Measurements from ENCODE around the gene TMEM181. TPM values are rescaled to one million over a fixed set of nuclear protein-coding genes. Genes with fewer than 3 reads are reported as not detected.
"Not testable (repeated sequence)": the region's sequence is repeated elsewhere in the genome, so short reads cannot be mapped to it uniquely, and the experiment has no call there.

Gene TMEM181
- polyA plus RNA-seq, 1 donor, result 38.5 TPM

- Histone ChIP-seq H3K4me1 (ENCODE audit: control insufficient read depth, insufficient read depth, low read length) (no peaks in the 10 kb centered on the region), H3K4me3 (ENCODE audit: low read length) (no peak overlapping the region), H3K36me3 (ENCODE audit: control insufficient read depth, insufficient read depth, low read length) (no peaks in the 10 kb centered on the region), H3K27me3 (ENCODE audit: control insufficient read depth, insufficient read depth, low read length) (no peaks in the 10 kb centered on the region), H3K27ac (ENCODE audit: low read length) (no peak overlapping the region), H3K9me3 (ENCODE audit: control insufficient read depth, low read depth, low read length) (no peaks in the 10 kb centered on the region)
- no CpG with 5 or more reads among the region's 14 CpGs for WGBS (ENCODE audit: insufficient coverage, low lambda C conversion rate)
- DNase-seq, result no peak
Observed at GRCh38 chr6:158674342-158675131, 114.6 kb downstream of the TMEM181 start.

GRCh38 chr6:158677094-158677493 lies 117.2 kb downstream of the TMEM181 start:
- WGBS (ENCODE audit: insufficient coverage, low lambda C conversion rate), result no CpG with 5 or more reads among the region's 3 CpGs
- H3K36me3 ChIP-seq (ENCODE audit: control insufficient read depth, insufficient read depth, low read length); H3K27ac ChIP-seq (ENCODE audit: low read length); H3K9me3 ChIP-seq (ENCODE audit: control insufficient read depth, low read depth, low read length); H3K27me3 ChIP-seq (ENCODE audit: control insufficient read depth, insufficient read depth, low read length); H3K4me1 ChIP-seq (ENCODE audit: control insufficient read depth, insufficient read depth, low read length); H3K4me3 ChIP-seq (ENCODE audit: low read length); DNase-seq: not testable (repeated sequence)

DNA sequence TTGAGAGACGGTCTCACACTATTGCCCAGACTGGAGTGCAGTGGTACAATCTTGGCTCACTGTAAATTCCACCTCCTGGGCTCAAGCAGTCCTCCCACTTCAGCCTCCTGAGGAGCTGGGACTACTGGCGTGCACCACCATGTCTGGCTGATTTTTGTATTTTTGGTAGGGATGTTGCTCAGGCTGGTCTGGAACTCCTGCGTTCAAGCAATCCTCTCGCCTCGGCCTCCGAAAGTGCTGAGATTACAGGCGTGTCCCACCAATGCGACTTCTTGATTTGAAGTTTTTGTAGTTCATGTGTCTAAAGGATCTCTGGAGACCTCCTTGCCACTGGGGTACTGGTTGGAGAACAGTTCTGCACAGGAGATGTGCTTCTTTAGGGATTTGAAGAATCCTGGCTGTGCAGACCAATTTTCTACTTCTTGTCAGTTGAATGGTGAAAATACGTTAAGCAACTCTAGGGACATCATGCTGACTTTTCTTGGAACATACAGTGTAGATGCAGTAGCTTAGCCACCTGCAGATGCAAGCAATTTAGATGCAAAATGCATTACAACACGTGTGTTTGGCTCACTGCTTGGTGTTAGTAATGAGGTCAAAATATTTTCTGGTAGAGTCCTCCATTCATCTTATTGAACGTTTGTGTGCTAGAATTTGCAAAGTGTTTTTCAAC lies 118.2 kb downstream of the TMEM181 start:
- Histone ChIP-seq H3K27ac (ENCODE audit: low read length) (no peak overlapping the region), H3K4me1 (ENCODE audit: control insufficient read depth, insufficient read depth, low read length) (no peaks in the 10 kb centered on the region), H3K27me3 (ENCODE audit: control insufficient read depth, insufficient read depth, low read length) (no peaks in the 10 kb centered on the region), H3K36me3 (ENCODE audit: control insufficient read depth, insufficient read depth, low read length) (no peaks in the 10 kb centered on the region), H3K4me3 (ENCODE audit: low read length) (no peak overlapping the region), H3K9me3 (ENCODE audit: control insufficient read depth, low read depth, low read length) (no peaks in the 10 kb centered on the region)
- WGBS (ENCODE audit: insufficient coverage, low lambda C conversion rate), result 80% methylated on average over 2 of the region's 11 CpGs
- no peak for DNase-seq

GRCh38 chr6:158680015-158680414 lies 120.1 kb downstream of the TMEM181 start:
- no peaks in the 10 kb centered on the region for H3K9me3 ChIP-seq (ENCODE audit: control insufficient read depth, low read depth, low read length)
- H3K27me3 ChIP-seq (ENCODE audit: control insufficient read depth, insufficient read depth, low read length), result no peaks in the 10 kb centered on the region
- no peak overlapping the region for H3K4me3 ChIP-seq (ENCODE audit: low read length)
- no peak overlapping the region for H3K27ac ChIP-seq (ENCODE audit: low read length)
- no CpG with 5 or more reads among the region's 2 CpGs for WGBS (ENCODE audit: insufficient coverage, low lambda C conversion rate)
- no peaks in the 10 kb centered on the region for H3K4me1 ChIP-seq (ENCODE audit: control insufficient read depth, insufficient read depth, low read length)
- no peak for DNase-seq
- no peaks in the 10 kb centered on the region for H3K36me3 ChIP-seq (ENCODE audit: control insufficient read depth, insufficient read depth, low read length)

GRCh38 chr6:158680481-158680880 lies 120.6 kb downstream of the TMEM181 start:
- H3K4me1 ChIP-seq (ENCODE audit: control insufficient read depth, insufficient read depth, low read length), result no peaks in the 10 kb centered on the region
- no peaks in the 10 kb centered on the region for H3K36me3 ChIP-seq (ENCODE audit: control insufficient read depth, insufficient read depth, low read length)
- no peaks in the 10 kb centered on the region for H3K27me3 ChIP-seq (ENCODE audit: control insufficient read depth, insufficient read depth, low read length)
- no CpG with 5 or more reads among the region's 6 CpGs for WGBS (ENCODE audit: insufficient coverage, low lambda C conversion rate)
- DNase-seq, result no peak
- no peak overlapping the region for H3K4me3 ChIP-seq (ENCODE audit: low read length)
- no peaks in the 10 kb centered on the region for H3K9me3 ChIP-seq (ENCODE audit: control insufficient read depth, low read depth, low read length)
- H3K27ac ChIP-seq (ENCODE audit: low read length), result no peak overlapping the region

DNA sequence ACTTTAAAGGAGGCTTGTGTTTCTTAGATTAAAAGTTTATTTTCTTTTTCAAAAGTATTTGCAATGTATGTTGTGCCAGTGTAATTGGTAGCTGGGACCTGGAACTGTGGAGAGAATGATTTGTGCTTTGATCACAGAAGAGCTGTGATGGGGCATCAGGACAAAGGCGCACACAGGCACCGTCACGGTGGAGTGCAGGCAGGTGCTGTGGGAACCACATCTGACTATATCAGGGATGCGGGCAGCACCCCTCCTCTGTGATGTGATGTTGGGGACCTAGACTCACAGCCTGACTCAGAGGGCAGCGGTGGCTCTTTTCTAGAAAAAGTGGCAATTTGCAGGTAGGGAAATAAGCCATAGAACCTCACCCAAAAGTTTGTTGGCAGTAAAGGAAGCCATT lies 124.4 kb downstream of the TMEM181 start:
- no peak overlapping the region for H3K27ac ChIP-seq (ENCODE audit: low read length)
- peaks cover 2% of the 10 kb centered on the region for H3K9me3 ChIP-seq (ENCODE audit: control insufficient read depth, low read depth, low read length)
- DNase-seq, result no peak
- H3K4me3 ChIP-seq (ENCODE audit: low read length), result no peak overlapping the region
- no CpG with 5 or more reads among the region's 5 CpGs for WGBS (ENCODE audit: insufficient coverage, low lambda C conversion rate)
- no peaks in the 10 kb centered on the region for H3K4me1 ChIP-seq (ENCODE audit: control insufficient read depth, insufficient read depth, low read length)
- H3K27me3 ChIP-seq (ENCODE audit: control insufficient read depth, insufficient read depth, low read length), result no peaks in the 10 kb centered on the region
- no peaks in the 10 kb centered on the region for H3K36me3 ChIP-seq (ENCODE audit: control insufficient read depth, insufficient read depth, low read length)

DNA sequence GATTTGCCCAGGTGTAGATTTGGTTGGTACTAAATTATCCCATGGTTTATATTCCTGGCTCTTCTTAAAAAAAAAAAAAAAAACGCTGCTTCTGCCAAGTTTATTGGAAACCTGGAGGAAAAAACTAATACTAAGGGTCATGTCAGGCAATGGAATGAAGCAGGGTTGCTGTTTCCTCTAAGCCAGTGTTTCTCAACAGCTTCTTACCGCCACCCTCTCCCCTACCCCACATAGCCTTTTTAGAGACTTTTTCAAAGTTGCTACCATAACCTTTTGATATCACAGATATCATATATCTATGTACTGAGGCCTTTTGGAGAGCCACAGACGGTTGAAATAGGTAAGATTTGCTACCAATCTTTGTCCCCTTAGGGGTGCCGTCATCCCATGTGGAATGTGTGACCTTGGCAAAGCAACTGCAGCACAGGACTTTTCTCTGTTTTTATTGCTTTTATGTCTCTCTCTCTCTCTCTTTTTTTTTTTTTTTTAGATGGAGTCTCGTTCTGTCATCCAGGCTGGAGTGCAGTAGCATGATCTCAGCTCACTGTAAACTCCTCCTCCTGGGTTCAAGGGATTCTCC lies 124.9 kb downstream of the TMEM181 start:
- Histone ChIP-seq H3K4me3 (ENCODE audit: low read length) (no peak overlapping the region), H3K4me1 (ENCODE audit: control insufficient read depth, insufficient read depth, low read length) (no peaks in the 10 kb centered on the region), H3K27me3 (ENCODE audit: control insufficient read depth, insufficient read depth, low read length) (no peaks in the 10 kb centered on the region), H3K9me3 (ENCODE audit: control insufficient read depth, low read depth, low read length) (peaks cover 2% of the 10 kb centered on the region), H3K36me3 (ENCODE audit: control insufficient read depth, insufficient read depth, low read length) (no peaks in the 10 kb centered on the region), H3K27ac (ENCODE audit: low read length) (no peak overlapping the region)
- DNase-seq, result peak in 1 of 2 donors; percentile 71
- WGBS (ENCODE audit: insufficient coverage, low lambda C conversion rate), result no CpG with 5 or more reads among the region's 5 CpGs

Other genes starting within 250 kb of the TMEM181 start
- 25.8 TPM for gene TULP4, start 247.6 kb upstream of the TMEM181 start, polyA plus RNA-seq
- 128 TPM for gene DYNLT1, start 84.7 kb downstream of the TMEM181 start, polyA plus RNA-seq
- 2.5 TPM for gene SYTL3, start 90.0 kb downstream of the TMEM181 start, polyA plus RNA-seq